Measurements from ENCODE around the gene PPP1R18.
"Not testable (repeated sequence)": the region's sequence is repeated elsewhere in the genome, so short reads cannot be mapped to it uniquely, and the experiment has no call there.

The PPP1R18 gene

DNA sequence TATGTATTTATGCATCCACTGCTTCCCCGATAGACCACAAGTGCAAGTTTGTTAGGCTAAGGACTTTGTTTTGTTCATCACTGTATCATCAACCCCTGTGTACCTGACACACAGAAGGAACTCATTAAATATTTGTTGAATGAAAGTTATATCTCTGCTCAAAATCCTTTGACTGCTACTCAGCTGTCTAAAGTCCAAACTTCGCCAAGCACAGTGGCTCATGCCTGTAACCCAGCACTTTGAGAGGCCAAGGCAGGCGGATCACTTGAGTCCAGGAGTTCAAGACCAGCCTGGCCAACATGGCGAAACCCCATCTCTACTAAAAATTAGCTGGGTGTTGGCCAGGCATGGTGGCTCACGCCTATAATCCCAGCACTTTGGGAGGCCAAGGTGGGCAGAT lies 28.5 kb downstream of the PPP1R18 start:
- not testable (repeated sequence) for DNase-seq

DNA sequence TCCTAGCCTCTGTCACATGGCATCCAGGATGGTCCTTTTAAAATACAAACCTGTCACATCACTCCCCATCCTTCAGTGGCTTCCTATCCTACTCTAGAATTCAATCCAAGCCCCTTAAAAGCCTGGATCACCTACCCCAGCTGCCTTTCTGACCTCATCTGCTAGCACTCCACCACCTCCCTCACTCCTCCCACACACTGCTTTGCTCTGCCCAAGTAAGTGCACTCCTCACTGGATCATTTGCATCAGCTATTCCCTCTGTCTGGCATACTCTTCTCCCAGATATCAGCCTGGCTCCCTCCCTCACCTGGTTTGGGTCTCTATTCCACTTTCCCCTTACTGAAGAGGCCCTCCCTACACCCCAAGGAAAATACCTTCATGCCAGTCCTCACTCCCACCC lies 29.0 kb downstream of the PPP1R18 start:
- no peak for DNase-seq

DNA sequence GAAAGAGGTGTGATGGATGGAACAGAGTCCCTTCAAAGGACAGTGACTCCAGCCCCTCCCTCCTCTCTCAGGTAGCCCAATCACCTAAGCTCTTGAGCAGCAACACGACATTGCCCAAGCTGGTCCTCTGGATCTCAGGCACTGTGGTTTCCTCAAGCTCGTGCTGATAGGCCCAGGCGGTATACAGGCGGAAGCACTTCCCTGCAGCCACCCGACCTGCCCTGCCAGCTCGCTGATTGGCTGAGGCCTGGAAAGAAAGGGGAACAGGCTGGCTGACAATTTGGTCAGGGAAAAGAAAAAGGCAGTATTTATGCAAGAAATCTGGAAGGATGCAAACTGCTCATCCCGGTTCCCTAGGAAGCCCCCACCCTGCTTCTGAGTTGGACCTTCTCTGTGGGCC lies 29.9 kb downstream of the PPP1R18 start:
- no peak for DNase-seq

DNA sequence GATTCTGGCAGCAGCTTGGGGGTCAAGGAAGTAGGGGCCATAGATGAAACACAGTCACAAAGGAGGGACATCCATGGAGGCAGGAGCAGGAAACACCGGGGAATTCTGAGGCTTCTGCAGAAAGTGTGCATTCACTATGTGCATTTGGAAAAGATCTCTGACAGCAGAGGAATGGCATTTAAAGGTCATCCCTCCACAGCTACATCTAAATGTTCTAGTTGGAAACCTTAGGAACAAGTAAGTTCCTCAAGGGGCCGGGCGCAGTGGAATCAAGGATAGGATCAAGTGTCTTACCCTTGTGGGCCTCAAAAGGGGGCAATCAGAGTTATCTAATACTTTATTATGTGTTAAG lies 30.7 kb downstream of the PPP1R18 start:
- no peak for DNase-seq

DNA sequence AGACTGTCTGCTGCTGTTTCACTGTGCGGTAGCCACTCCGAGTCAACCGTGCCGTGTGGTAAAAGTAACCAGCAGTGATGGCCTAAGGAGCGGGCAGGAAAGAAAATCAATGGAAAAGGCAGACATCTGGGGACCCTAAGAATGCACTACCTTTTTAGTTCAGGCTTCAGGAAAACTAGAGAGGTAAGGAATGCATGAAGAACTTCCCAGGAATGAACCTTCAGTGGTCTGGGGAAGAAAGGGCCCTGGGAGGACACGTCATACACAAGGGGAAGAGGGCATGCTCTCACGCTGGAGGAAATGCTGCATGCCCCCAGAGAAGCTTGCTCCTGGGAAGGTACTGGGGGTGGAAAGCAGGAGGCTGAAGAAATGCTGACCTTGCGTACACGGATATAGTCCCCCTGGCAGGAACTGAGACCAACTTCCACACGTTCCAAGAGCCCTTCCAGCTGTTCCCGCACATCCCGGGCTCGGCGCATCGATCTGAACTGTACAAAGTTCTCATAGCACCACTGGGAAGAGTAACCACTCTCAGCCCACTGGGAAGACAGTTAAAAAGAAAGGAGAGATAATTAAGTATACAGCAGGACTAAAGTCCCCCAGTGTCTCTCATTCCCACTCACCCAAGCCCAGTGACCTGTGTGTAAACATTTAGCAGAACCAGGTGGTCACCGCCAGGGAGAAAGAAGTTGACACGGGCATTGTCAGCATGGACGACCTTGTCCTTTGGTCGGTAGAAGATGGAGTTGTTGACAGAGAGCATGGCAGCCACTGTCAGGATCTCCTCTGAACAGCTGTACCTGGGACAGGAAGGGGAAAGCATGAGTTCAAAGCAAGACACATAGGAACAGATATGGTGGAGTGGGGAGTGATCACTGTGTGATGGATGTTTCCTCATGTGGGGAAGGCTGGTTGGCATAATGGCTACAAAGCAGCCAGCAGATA lies 31.4 kb downstream of the PPP1R18 start:
- no peak for DNase-seq

DNA sequence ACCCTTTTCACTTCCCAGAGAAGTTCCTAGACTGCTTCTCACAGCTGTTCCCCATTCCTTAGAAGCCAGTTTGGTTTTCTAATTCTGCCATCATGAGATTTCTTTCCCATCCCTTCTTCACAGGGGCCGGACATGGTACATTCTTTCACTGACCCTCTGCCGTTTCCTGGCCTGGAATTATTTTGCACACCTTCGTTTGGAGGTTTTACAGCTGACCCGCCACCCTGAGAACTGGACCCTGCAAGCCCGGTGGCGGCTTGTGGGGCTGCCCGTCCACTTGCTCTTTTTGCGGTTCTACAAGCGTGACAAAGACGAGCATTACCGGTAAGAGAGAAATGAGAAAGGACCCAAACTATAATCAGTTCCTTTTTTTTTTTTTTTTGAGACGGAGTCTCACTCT lies 35.3 kb downstream of the PPP1R18 start:
- no peak for DNase-seq

DNA sequence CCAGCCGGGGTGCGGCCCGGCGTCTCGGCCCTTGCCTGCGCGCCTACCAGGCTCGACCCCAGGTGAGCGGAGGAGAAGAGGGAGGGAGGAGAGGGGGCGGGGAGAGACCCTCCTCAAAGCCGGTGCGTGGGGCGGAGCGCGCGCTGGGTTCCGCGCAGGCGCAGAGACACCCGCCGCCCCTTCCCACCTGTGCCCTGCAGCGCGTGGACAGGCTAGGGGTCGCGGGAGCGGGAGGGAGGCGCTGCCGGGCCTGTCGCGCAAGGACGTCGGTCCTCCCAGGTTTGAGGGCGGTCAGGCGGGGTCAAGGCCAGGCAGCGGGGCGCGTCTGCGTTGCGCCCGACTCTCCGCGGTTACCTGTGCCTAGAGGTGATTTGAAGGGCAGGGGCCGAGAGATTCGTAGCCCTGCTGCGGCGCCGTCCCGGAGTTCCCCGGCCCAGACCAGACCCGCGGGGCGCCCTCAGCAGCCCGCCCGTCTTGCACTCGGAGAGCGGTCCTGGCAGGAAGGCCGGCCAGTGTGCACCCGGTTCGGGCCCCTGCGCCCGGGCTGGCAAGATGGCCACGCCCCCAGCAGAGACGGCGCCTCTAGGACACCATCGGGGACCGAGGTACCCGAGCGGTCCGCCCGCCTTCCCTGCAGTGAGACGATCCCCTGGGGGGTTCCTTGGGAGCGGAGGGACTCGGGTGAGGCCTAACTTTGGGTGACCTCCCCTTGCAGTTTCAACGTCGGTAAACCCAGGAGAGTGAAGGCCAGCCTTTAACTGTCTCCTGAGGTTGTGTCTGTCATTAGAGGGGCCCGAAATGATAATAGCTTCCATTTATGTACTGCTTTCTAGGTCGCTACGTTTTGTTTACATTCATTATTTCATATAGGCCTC lies 39.0 kb downstream of the PPP1R18 start:
- peak; percentile 91 for DNase-seq

DNA sequence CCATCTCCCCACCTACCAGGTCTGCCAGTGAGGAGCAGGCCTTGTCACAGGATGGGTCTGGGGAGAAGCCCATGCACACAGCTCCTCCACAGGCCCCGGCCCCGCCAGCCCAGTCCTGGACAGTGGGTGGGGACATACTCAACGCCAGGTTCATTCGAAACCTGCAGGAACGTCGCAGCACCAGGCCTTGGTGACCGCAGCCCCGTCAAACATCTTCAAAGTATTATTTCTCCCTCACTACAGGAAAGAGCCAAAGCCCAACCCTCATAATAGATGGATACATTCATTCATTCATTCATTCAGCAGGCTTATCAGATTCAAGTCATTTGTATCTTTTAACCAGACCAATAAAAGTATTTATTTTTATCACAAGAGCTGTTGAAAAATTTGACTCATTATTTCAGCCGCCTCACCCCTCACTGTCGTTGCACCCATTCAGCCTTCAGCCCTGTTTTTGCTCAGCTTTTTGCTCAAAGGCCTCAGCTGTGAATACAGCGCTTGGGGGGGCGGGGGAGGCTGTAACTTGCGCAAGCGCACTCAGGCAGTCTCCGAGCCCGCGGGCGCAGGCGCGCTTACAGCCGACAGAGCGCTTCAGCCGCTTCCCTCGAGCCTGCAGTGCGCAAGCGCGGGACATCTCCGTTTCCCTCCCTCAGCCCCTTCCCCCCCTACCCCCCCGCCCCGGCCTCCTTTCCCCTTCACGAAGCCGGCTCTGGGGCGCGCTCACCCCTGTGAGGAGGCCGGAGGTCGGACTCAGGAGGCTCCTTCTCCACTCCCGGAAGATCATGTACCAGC lies 39.8 kb downstream of the PPP1R18 start, which contains the start of gene C6orf136:
Gene C6orf136, plus strand, starts transcription at position 684 of the 792 bp plus-strand sequence. Its CDS starts 99 bp downstream, at position 783.
- DNase-seq, result peak; percentile 94

DNA sequence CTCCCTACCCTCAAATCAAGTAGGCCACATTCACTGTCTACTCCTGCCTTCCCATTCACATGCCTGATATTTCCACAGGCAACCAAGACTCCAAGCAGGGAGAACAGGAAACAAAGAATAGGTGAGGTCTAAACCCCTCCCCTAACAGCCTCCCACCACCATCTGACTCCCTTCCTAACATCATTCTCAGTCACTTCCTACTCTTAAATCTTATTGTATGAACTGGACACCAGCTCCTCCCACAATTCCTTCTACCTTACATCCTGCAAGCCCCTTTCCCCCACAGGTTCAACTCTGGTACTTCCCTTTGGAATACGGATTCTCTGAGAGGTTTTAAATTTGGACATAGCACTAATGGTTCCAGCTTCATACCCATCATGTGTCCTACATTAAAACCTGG lies 40.5 kb downstream of the PPP1R18 start:
- DNase-seq, result no peak

DNA sequence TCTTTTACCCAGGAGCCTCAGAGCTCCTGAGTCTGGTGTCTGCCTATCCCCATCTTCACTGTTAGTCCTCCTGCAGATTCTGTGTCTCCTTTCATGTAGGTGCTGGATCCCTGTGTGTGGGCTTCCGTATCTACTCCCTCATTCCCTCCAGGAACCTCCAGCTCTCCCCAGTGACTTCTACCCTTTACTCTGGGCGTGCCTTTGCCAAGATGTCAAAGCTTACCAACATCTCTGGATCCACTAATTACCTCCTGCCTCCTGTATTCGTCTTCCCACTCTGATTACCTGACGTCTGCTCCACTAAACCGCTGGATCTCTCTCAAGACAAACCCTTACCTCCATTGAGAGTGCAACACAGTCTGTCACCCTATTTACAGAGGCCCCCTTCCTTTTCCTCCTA lies 41.7 kb downstream of the PPP1R18 start:
- no peak for DNase-seq

DNA sequence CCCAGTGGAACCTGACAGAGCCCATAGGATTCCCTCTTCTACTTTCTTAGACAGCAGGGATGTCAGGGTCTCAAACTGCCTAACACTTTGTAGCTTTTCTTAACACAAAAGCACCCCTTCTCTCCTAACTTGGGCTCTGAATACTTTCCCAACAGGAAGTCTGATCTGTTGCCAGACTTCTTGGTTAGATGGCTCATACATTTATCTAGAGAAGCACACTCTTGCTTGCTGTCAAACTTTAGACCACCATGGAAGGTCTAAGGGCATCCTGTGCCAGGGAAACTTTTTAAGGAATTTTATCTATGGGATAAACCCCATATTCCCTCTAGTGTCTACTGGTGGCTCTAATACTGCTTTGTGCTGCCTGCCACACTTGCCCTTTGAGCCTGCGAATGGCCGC lies 42.8 kb downstream of the PPP1R18 start:
- DNase-seq, result no peak

DNA sequence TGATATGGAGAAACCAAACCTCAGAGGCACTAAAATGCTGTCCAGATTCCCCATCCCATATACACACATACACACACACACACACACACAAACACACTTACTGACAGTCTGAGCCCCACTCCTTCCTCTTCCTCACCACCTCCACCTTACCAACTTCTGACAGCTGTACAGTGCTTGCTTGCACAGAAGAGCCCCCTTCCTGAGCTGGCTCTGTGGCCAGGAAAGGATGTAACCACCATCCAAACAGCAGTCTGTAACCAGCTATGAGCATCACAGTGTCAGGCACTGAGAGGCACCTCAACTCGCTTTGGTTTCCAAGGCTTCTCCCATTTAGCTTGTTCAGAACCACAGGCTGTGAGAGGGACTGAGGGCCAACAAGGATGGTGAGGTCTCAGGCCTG lies 45.4 kb downstream of the PPP1R18 start:
- DNase-seq, result no peak

DNA sequence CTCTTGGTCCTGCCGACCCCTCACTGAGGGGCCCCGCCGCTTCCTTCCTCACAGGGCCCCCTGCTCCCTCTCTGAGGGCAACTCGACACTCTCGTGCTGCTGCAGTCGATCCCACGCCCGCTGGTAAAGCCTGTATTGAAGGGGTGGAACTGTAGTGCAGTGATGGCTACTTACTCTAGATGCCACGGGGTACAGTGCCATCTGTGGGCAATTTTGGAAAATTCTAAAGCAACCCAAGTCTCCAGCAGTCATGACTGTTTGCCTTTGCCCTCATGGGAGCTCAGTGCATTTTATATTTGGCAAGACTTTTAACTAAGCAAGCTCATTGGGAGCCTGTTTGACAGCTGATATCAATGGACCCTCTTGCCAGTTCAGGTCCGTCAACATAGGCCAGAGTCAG lies 46.0 kb downstream of the PPP1R18 start:
- no peak for DNase-seq

DNA sequence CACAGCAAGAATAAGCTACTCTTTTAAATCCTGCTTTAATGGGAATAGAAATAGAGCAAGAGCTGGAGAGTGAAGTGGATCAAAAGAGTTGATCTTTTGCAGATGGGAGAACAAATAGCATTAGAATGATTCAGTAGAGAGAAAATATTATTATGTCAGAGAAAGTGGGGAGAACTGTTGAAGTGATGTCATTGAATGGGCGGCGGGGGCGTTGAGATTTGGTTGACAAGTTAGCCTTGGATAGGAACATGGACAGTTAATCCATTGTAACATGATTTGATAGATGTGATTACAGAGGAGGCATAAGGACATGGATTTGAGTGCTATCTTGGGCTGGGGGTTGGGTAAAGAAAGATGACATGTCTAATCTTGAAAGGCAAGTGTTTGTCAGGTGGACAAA lies 50.6 kb downstream of the PPP1R18 start:
- DNase-seq, result no peak

DNA sequence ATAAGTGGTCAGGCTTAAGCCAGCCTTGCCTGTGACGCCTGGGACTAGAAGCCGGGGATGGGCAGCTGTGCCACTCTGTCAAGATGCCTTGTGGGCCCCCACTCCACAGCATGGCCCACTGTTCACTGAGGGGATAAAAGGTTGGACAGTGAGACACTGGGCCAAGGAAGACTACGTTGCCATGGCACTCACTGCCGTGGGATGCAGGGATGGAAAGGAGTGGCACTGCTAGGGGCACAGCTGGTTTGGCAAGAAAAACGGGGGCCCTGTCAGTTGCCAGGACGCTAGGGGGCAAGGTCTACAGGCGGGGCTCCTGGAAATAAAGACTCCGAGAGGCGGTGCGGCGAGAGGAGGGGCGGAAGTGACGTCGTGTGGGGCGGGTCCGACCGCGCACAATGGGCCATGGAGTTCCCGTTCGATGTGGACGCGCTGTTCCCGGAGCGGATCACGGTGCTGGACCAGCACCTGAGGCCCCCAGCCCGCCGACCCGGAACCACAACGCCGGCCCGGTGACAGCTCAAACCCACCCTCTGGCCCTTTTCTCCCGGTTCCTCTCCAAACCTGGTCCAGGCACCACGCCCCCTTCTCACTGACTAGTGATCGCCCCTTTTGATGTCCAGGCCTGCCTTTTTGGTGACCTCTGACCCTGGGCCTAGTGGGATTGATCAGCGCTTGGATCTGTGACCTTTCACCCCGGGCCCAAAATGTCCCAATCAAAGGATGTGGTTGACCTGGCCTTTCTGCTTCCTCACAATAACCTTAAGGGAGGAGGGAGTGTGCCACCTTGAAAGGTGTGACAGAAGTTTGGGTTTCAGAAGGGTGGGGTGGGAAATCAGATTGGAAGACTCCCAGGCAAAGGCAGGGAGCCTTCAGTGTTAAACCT lies 59.7 kb downstream of the PPP1R18 start, which contains the start of gene ATAT1:
Gene ATAT1, plus strand, starts transcription at position 391 of the 883 bp plus-strand sequence.
- peak; percentile 93 for DNase-seq

All from activated CD8-positive, alpha-beta memory T cell treated with anti-CD3 and anti-CD28 coated beads, Interleukin-2, amount 50 U/mL, for 48 hours (primary cell).